NCI-H774 (cell line): ENCODE results near the gene OR4D10.

ENCODE experiments used
- DNase-seq: peaks from one replicate; lab custom pipeline; 2025; lab: John Stamatoyannopoulos, UW

Gene OR4D10

DNA sequence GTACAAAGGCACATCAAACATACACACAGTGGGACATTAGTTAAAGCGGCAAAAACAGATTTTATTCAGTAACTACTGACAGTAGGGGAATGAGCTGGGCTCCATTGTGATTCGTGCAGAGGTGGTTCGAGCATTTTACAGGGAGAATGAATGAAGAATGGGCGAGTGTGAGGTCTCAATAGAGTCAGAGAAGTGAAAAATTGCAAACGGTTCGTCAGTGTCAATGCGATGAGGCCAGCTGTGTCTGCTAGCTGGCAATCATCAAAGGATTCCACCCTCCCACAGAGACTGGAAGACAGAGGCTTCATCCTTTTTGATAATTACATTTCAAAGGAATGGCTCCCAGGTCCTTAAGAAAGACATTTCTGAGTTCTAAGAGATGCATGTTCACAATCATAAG is 55.6 kb downstream of the OR4D10 start:
- no peak for DNase-seq
